Measurements from ENCODE around the gene TBXA2R. TPM values are rescaled to one million over a fixed set of nuclear protein-coding genes. Genes with fewer than 3 reads are reported as not detected.

TBXA2R gene
- total RNA-seq, 3 donors from 2014 or later: 0.32 to 0.44 (median 0.33) TPM

DNA sequence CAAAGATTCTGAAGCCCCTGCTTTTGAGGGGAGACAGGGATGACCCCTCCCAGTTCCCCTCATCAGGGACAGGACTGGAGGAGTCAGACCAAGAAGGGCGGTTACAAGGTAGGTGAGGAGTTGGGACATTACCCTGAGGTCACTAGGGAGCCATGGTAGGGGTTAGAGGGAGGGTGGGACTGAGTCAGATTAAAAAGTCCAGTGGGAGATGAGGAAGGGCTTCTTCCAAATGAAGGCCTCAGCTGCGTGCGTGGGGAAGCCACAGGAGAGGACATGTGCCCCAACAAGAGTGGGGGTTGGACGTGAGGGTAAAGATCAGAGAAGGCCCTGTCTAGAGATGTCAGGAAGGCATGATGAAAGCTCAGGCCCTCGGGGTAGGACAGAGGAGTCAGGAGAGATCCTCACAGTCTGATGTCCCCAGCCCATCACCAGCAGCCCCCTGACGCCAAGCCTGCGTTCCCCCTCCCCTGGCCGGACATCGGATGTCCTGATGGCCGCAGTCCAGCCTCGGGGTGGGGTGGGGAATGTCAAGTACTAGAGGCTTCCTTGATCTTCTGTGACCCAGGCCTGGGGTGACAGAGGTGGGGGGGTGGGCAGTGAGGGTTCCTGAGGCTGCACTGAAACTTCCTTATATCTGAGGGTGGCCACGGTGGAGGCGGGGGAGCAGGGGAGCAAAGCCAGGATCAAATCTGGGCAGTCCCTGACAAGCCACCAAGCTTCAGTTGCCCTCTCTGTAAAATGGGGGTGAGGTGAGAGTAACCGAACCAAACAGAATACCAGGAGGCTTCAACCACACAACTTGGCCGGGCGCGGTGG is 42.8 kb downstream of the TBXA2R start:
- intact Hi-C loops (cut with DNase I; ENCODE audit: low total_unique reads): no loop called here
- H3K4me1 ChIP-seq: no peaks in the 10 kb centered on the region
- no peak overlapping the region for H3K4me3 ChIP-seq
- TF ChIP-seq POLR2A (IDR thresholded peaks at IDR 0.05) (no peak), POLR2AphosphoS5 (IDR thresholded peaks at IDR 0.05) (no peak)
- TF ChIP-seq, protein P1, sequence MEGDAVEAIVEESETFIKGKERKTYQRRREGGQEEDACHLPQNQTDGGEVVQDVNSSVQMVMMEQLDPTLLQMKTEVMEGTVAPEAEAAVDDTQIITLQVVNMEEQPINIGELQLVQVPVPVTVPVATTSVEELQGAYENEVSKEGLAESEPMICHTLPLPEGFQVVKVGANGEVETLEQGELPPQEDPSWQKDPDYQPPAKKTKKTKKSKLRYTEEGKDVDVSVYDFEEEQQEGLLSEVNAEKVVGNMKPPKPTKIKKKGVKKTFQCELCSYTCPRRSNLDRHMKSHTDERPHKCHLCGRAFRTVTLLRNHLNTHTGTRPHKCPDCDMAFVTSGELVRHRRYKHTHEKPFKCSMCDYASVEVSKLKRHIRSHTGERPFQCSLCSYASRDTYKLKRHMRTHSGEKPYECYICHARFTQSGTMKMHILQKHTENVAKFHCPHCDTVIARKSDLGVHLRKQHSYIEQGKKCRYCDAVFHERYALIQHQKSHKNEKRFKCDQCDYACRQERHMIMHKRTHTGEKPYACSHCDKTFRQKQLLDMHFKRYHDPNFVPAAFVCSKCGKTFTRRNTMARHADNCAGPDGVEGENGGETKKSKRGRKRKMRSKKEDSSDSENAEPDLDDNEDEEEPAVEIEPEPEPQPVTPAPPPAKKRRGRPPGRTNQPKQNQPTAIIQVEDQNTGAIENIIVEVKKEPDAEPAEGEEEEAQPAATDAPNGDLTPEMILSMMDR (IDR thresholded peaks at IDR 0.05): no peak
- H3K9me3 ChIP-seq: no peaks in the 10 kb centered on the region
- H3K27ac ChIP-seq: no peak overlapping the region
- H3K36me3 ChIP-seq: no peaks in the 10 kb centered on the region
- no peak for DNase-seq (ENCODE audit: low spot score in 2 of 2)
- no peaks in the 10 kb centered on the region for H3K27me3 ChIP-seq

DNA sequence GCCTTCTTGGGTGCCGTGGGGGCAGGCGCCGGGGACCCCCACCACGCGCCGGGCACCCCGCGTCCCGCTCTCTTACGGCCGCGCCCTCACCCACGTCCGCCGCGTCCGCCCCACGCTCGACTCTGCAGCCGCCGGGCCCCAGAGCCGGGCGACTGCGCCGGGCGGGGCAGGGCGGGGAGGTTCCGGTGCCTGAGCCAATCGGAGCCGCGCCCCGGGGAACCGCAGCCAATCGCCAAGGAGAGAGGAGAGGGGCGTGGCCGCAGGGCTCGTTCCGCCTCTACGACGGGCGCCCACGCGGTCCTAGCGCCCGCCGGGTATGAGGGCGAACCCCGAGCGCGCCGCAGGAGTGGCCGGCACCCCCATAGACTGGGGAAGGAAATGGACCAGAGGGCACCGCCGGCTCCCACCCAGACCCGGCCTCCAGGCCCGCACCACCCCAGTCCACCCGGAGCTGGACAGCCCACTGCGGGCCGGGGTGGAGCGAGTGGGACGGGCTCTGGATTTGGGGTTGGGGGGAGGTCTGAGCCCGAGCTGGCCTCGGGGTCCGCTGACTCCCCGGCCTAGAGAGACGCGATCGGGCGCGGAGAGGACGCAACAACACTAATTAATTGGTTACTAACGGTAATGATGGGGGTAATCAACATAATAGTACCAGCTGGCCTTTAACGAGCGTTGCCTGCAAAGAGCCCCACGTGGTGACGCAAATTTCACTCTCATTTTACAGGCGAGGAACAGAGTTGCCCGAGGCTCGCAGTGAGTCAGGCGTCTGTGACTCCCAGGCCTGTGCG is 49.0 kb downstream of the TBXA2R start, which contains the start of gene MFSD12:
TSS of gene MFSD12 (minus strand) at position 126 of the 788 bp plus-strand sequence. CDS start 183 bp downstream, outside the sequence.
- no peaks in the 10 kb centered on the region for H3K9me3 ChIP-seq
- H3K27me3 ChIP-seq: no peaks in the 10 kb centered on the region
- intact Hi-C loops (cut with DNase I; ENCODE audit: low total_unique reads): no loop called here
- H3K36me3 ChIP-seq: no peaks in the 10 kb centered on the region
- DNase-seq (ENCODE audit: low spot score in 2 of 2): peak; percentile 93 to 97
- H3K4me1 ChIP-seq: peaks cover 0 to 14% of the 10 kb centered on the region in 2 donors
- H3K27ac ChIP-seq: peak within 1 kb of the TSS; percentile 63 to 84
- H3K4me3 ChIP-seq: peak within 1 kb of the TSS; percentile 90 to 99 (median 93)
- TF ChIP-seq POLR2AphosphoS5 (IDR thresholded peaks at IDR 0.05) (peak in 2 of 3 donors; percentile 35 to 47), POLR2A (IDR thresholded peaks at IDR 0.05) (no peak)
- TF ChIP-seq, protein P1 (IDR thresholded peaks at IDR 0.05): no peak

DNA sequence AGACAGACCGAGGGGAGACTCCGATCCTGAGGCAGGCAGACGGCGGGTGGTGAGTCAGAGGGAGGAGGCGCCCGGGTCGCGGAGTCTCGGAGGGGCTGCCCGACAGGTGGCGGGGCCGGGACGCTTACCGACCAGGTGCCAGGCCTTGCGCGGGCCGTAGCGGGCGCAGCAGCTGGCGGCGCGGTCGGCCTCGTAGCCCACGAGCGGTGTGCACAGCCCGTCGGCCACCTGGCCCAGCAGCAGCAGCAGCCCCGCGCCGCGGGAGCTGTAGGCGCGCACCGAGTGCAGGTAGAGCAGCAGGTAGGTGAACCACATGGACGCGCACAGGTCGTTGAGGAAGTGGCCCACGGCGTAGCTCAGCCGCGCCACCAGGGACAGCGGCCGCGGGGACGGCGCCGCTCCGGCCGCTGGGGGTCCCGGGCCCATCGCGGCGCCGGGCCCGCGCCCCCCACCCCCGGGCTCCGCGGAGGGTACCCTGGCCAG is 49.7 kb downstream of the TBXA2R start:
- H3K27me3 ChIP-seq: no peaks in the 10 kb centered on the region
- intact Hi-C loops (cut with DNase I; ENCODE audit: low total_unique reads): no loop called here

DNA sequence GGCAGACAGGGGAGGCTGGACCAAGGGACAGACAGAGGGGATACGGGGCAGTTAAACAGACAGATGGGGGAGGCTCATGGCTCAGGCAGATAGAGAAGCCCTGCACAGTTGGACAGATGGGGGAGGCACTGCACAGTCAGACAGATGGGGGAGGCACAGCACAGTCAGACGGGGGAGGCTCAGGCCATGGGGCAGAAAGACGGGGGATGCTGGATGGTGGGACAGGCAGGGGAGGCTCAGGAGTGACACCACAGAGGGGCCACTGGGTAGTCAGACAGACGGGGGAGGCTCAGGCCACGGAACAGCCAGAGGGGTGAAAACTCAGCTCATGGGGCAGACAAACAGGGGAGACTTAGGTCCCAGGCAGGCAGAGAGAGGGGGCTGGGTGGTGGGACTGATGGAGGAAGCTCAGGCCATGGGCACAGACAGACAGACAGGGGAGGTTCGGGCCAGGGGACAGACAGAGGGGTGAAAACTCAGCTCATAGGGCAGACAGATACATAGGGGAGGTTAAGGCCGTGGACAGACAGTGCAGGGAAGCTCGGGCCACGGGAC is 50.2 kb downstream of the TBXA2R start:
- Histone ChIP-seq H3K4me1 (peaks cover 0 to 14% of the 10 kb centered on the region in 2 donors), H3K4me3 (peak overlapping the region; percentile 90 to 99 (median 93)), H3K36me3 (no peaks in the 10 kb centered on the region), H3K27ac (peak overlapping the region; percentile 29 to 84), H3K27me3 (no peaks in the 10 kb centered on the region), H3K9me3 (no peaks in the 10 kb centered on the region)
- intact Hi-C loops (cut with DNase I; ENCODE audit: low total_unique reads): no loop called here
- TF ChIP-seq, protein P1 (IDR thresholded peaks at IDR 0.05): no peak
- TF ChIP-seq POLR2AphosphoS5 (IDR thresholded peaks at IDR 0.05) (no peak), POLR2A (IDR thresholded peaks at IDR 0.05) (no peak)
- DNase-seq (ENCODE audit: low spot score in 2 of 2): no peak

More for the DNA sequence above, 49.7 kb downstream of the TBXA2R start:
- TF ChIP-seq POLR2A (IDR thresholded peaks at IDR 0.05) (no peak), POLR2AphosphoS5 (IDR thresholded peaks at IDR 0.05) (no peak)
- TF ChIP-seq, protein P1 (IDR thresholded peaks at IDR 0.05): peak in 1 of 3 donors; percentile 28
- Histone ChIP-seq H3K4me3 (peak overlapping the region; percentile 90 to 99 (median 93)), H3K9me3 (no peaks in the 10 kb centered on the region), H3K27ac (peak overlapping the region; percentile 63 to 84), H3K36me3 (no peaks in the 10 kb centered on the region), H3K4me1 (peaks cover 0 to 14% of the 10 kb centered on the region in 2 donors)
- no peak for DNase-seq (ENCODE audit: low spot score in 2 of 2)

Data from breast epithelium (tissue), 4 donors.